GM19463 (cell line): ENCODE data around the gene KIF18B.

ENCODE experiments used
- ATAC-seq: cut with Tn5 transposase; IDR thresholded peaks from one replicate; pipeline ENCODE4 v1.9.1; 2021; ENCODE audit warnings: mild to moderate bottlenecking, moderate library complexity; ENCODE audit not compliant: unreplicated experiment

KIF18B gene

DNA sequence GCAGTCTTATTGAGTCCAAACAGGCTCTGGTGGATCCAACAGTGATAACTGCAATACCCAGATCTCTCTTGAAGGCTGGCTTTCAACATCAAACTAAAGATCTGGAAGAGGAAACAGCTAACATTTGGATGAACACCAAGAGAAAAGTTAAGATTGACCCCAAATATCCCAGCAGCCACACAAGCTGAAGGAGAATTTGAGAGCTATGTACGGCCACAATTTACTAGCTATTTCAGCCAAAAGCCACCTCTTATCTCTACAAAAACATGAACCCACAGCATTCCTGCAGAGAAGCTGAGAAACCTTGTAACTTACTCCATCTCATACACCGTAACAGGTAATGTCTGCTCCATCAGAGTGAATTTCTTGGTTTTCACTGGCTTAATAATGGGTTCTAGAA lies 62.6 kb downstream of the KIF18B start:
- ATAC-seq, result no peak

DNA sequence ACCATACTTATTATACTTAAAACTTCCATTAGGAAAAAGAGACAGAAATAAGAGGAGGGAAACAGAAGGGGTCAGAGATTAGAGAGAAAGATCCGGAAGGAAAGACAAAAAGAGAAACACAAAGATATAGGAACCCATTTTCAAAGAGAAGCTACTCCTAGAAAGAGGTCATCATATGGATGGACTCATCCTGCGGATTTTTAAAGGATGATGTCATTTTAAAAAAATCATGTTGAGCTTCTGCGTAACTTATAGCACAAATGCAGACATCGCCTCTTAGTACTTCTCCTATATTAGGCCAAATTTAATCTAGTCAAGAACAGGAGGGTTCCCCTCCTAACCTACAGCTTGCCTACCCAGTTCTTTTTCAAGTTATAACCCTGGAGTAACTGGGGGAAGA lies 66.4 kb downstream of the KIF18B start:
- ATAC-seq, result no peak

DNA sequence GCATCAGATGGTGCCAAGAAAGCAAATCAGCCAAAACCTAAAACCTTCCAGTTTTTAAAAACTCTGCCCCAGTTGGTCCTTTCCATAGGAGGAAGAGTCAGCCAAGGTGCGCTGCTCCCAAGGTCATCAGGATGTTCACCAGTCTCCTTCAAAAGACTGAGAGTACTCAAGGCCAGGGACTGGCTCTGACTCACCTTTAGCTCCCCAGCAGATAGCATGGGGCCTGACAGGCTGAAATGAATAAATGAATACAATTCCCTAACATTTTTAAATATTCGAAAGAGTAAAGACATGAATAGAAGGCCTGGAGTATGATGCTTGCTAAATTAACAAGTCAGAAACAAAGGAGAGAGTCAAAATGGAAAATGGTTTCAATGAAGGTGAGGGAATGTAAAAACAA lies 67.5 kb downstream of the KIF18B start:
- no peak for ATAC-seq

DNA sequence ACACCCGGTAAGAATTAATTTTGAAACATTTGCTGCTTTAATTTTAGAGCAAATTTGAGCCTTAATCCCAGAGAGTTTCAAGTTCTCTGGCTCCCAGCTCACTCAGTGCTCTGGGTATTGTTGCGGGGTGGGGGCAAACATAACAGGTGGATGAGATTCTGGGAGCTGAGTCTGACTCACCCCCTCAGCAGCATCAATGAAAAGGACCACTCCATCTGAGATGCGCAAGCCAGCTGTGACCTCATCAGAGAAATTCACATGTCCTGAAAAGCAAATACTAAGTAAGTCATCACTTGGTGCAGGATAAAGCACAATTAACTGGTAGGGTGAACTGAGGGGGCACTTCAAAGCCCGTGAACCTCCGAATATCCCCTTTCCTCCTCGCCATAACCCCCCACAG lies 68.2 kb downstream of the KIF18B start:
- no peak for ATAC-seq

DNA sequence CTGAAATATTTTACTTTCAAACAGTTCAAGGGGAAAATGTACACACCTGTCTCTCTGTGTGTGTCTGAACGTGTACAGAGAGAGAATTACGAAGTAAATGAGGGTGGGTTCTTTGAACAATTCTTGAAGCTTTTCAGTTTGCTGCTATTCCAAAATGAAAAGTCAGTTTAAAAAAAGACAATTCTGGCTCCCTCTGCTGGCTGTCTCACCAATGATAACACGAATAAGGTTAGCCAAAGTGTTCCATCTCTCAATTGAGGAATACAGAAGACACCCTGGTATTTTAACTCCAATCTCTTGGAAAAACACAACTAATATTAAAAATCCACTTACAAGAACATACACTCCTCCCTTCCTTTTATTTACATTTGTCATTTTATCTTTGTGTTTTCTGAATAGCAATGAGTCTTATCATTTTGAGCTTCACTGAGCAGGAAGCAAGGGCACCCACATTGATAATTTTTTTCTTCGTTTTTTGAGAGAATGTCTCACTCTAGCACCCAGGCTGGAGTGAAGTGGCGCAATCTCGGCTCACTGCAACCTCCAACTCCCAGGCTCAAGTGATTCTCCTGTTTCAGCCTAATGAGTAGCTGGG lies 68.8 kb downstream of the KIF18B start:
- ATAC-seq, result no peak

DNA sequence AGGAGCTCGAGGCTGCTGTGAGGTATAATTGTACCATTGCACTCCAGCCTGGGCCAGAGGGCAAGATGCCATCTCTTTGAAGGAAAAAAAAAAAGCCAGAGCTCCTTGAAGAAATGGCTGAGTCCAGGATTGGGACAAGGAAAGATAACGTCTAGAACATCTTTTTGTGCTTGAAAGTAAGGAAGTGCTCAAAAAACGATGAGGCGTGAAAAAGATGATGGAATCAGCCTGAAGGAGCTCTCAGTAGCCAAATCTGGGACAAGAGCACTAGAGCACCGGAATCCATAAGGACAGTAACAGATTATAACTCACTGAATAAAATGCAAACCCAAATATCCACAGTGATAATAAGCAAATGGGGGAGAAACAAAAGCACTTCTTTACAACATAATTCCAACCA lies 70.5 kb downstream of the KIF18B start:
- ATAC-seq, result no peak

DNA sequence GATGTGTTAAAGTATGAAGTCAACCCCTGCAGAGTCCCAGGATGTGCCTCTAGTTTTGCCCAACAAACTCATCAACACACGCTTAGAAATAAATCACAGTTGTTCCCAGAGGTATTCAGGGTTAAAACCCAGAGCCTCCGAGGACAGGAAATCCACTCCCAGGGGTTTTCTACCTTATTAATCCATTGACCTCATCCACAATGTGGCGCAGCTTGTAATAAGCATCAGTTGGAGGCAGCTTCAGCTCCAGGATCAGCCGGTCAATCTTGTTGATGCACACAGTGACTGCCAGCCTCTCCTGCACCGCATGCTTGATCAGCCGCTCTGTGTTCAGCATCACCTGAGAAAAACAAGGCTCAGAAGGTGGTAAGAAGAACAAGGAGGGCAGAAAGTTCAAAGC lies 71.8 kb downstream of the KIF18B start:
- ATAC-seq, result no peak
